ENCODE measurements around the gene CABLES1.
"Not testable (repeated sequence)": the region's sequence is repeated elsewhere in the genome, so short reads cannot be mapped to it uniquely, and the experiment has no call there.

CABLES1 gene

DNA sequence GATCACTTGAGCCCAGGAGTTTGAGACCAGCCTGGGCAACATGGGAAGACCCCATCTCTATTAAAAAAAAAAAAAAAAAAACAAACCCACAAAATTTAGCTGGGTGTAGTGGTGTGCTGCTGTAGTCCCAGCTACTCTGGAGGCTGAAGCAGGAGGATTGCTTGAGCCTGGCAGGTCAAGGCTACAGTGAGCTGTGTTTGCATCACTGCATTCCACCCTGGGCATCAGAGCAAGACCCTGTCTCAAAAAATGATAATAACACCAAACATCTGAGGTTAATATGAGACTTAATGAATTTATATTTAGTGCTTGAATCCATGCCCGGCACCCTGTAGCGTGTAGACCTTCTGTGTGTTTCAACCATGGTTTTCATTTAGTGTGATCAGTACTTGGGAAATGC is 22.8 kb downstream of the CABLES1 start:
- POLR2A ChIA-PET: no interaction called here
- CTCF ChIA-PET: no interaction called here
- DNase-seq (ENCODE audit: extremely low spot score): no peak
- TF ChIP-seq NFRKB (IDR thresholded peaks at IDR 0.05) (no peak), FOXK2 (IDR thresholded peaks at IDR 0.05) (no peak), SP1 (IDR thresholded peaks at IDR 0.05) (no peak), CTBP1 (IDR thresholded peaks at IDR 0.05; ENCODE audit: borderline replicate concordance) (no peak), L3MBTL2 (conservative IDR thresholded peaks at IDR 0.05) (no peak), HDGF (IDR thresholded peaks at IDR 0.05; ENCODE audit: borderline replicate concordance) (no peak), FOXM1 (IDR thresholded peaks at IDR 0.05; ENCODE audit: borderline replicate concordance) (no peak), LEF1 (IDR thresholded peaks at IDR 0.05; ENCODE audit: borderline replicate concordance) (no peak), ARNT (IDR thresholded peaks at IDR 0.05) (no peak), ZNF384 (IDR thresholded peaks at IDR 0.05) (no peak), ELF4 (IDR thresholded peaks at IDR 0.05) (no peak), TARDBP (IDR thresholded peaks at IDR 0.05) (no peak), SUZ12 (IDR thresholded peaks at IDR 0.05) (no peak)
- TF ChIP-seq, protein P1, sequence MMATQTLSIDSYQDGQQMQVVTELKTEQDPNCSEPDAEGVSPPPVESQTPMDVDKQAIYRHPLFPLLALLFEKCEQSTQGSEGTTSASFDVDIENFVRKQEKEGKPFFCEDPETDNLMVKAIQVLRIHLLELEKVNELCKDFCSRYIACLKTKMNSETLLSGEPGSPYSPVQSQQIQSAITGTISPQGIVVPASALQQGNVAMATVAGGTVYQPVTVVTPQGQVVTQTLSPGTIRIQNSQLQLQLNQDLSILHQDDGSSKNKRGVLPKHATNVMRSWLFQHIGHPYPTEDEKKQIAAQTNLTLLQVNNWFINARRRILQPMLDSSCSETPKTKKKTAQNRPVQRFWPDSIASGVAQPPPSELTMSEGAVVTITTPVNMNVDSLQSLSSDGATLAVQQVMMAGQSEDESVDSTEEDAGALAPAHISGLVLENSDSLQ (IDR thresholded peaks at IDR 0.05): no peak

DNA sequence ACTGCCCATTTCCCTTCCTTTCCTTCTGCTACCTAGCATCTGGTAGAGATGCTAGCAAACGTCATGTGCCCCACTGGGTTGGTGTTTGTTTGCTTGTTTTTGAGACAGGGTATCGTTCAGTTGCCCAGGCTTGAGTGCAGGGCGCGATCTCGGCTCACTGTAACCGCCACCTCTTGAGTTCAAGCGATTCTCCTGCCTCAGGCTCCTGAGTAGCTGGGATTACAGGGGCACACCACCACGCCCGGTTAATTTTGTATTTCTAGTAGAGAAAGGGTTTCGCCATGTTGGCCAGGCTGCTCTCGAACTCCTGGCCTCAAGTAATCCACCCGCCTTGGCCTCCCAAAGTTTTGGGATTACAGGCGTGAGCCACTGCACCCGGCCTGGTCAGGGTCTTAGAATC is 23.6 kb downstream of the CABLES1 start:
- DNase-seq (ENCODE audit: extremely low spot score); POLR2A ChIA-PET; CTCF ChIA-PET: not testable (repeated sequence)

DNA sequence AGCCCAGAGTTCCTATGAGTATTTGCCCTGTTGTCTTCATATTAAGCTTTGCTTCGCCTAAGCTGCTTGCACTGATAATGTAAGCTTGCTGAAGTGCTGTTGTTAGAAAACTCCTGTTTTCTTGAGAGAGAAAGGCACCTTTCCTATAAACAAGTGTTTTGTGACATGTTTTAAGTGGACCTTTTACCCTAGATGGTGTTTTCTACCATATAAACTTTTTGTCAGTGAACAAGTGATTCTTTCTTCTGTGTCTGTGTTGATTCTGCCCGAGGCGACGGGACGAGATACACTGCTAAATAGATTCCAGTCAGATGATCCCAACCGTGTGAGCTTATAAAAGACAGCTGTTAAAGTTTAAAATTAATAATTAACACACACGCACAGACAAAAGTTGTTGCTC is 24.1 kb downstream of the CABLES1 start:
- POLR2A ChIA-PET: no interaction called here
- CTCF ChIA-PET: no interaction called here
- no peak for DNase-seq (ENCODE audit: extremely low spot score)

GRCh38 chr18:23162473-23162872 is 27.2 kb downstream of the CABLES1 start:
- POLR2A ChIA-PET: no interaction called here
- no peak for TF ChIP-seq HDGF (IDR thresholded peaks at IDR 0.05; ENCODE audit: borderline replicate concordance)
- no peak for DNase-seq (ENCODE audit: extremely low spot score)
- CTCF ChIA-PET: no interaction called here

More for the DNA sequence above, 24.1 kb downstream of the CABLES1 start:
- no peak for TF ChIP-seq TARDBP (IDR thresholded peaks at IDR 0.05)
- TF ChIP-seq ZNF384 (IDR thresholded peaks at IDR 0.05): no peak
- no peak for TF ChIP-seq FOXA1 (IDR thresholded peaks at IDR 0.05)

DNA sequence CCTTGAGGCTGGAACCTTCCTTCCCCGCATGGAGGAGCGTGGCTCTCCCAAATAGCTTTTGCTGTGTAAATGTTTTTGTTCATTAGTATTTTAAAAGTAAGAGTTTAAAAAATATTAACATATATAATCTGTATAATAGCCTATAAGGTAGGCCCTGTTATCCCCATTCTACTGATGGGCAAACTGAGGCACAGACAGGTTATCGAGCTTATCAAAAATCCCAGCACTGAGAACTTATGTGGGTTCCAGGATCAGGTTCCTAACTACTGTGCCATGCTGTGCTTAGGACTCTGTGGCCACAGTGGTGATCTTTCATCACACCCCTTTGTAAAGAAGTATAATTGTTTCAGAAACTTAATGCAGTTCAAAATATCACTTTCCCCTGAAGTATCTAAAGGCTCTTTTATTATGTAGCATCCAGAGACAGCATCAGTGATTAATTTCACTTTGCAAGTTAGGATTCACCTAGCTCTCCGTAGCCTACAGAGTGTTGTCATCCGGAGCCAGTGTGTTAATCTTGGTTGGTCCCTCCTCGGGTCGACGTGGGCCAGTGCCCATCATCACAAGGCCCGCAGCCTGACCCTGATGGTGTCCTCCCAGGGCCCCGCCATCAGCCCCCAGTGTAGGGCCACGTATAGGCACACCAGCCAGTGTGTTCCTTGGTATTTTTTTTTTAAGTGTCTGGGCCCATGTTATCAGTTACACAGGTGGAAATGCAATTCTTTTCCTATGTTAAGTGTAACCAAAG is 28.7 kb downstream of the CABLES1 start:
- DNase-seq (ENCODE audit: extremely low spot score): no peak
- TF ChIP-seq SUZ12 (IDR thresholded peaks at IDR 0.05): no peak
- no peak for TF ChIP-seq TARDBP (IDR thresholded peaks at IDR 0.05)
- no peak for TF ChIP-seq LEF1 (IDR thresholded peaks at IDR 0.05; ENCODE audit: borderline replicate concordance)
- no peak for TF ChIP-seq HDGF (IDR thresholded peaks at IDR 0.05; ENCODE audit: borderline replicate concordance)
- no peak for TF ChIP-seq SP1 (IDR thresholded peaks at IDR 0.05)
- TF ChIP-seq ZNF384 (IDR thresholded peaks at IDR 0.05): no peak
- no peak for TF ChIP-seq FOXK2 (IDR thresholded peaks at IDR 0.05)
- TF ChIP-seq BHLHE40 (IDR thresholded peaks at IDR 0.05; ENCODE audit: borderline replicate concordance): no peak
- TF ChIP-seq ARNT (IDR thresholded peaks at IDR 0.05): no peak
- TF ChIP-seq L3MBTL2 (conservative IDR thresholded peaks at IDR 0.05): no peak
- no peak for TF ChIP-seq ELF4 (IDR thresholded peaks at IDR 0.05)
- TF ChIP-seq FOXM1 (IDR thresholded peaks at IDR 0.05; ENCODE audit: borderline replicate concordance): no peak
- no peak for TF ChIP-seq CTBP1 (IDR thresholded peaks at IDR 0.05; ENCODE audit: borderline replicate concordance)
- ChIA-PET CTCF (interaction anchor here (1.2 kb wide), 1 partner anchor 44 kb away, joined by 4 read pairs; no protein-coding TSS in a partner anchor), POLR2A (no interaction called here)

DNA sequence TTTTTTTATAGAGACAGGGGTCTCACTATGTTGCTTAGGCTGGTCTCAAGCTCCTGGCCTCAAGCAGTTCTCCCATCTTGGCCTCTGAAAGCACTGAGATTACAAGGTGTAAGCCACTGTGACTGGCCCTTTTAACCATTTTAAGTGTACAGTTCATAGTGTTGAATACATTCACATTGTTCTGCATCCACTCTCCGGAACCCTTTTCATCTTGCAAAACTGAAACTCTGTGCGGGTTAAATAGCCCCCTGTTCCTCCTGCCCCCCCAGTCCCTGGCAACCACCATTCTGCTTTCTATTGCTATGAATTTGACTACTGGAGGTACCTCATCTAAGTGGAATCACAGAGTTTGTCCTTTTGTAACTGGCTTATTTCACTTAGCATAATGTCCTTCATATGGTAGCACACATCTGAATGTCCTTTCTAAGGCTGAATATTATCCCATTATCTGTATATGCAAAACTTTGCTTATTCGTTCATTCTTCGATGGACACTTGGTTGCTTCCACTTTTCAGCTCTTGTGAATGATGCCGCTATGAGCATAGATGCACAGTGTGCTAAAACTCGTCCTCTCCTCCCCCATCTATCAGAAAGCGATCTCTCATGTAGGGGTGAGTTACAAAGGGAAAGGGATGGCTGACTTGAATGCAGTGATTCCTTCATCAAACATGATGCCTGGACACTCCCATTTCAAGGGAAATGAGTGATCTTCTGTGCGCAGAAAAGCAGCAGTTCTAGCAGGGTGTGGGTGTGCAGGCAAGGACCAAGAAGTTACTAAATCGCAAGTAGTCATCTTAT is 30.2 kb downstream of the CABLES1 start:
- DNase-seq (ENCODE audit: extremely low spot score): no peak
- TF ChIP-seq TARDBP (IDR thresholded peaks at IDR 0.05) (no peak), LEF1 (IDR thresholded peaks at IDR 0.05; ENCODE audit: borderline replicate concordance) (no peak), SP1 (IDR thresholded peaks at IDR 0.05) (no peak), HDGF (IDR thresholded peaks at IDR 0.05; ENCODE audit: borderline replicate concordance) (no peak), BHLHE40 (IDR thresholded peaks at IDR 0.05; ENCODE audit: borderline replicate concordance) (no peak), SUZ12 (IDR thresholded peaks at IDR 0.05) (no peak), CTBP1 (IDR thresholded peaks at IDR 0.05; ENCODE audit: borderline replicate concordance) (no peak), FOXM1 (IDR thresholded peaks at IDR 0.05; ENCODE audit: borderline replicate concordance) (no peak), FOXA1 (IDR thresholded peaks at IDR 0.05) (no peak), FOXK2 (IDR thresholded peaks at IDR 0.05) (no peak)
- TF ChIP-seq, protein P1 (IDR thresholded peaks at IDR 0.05): no peak
- POLR2A ChIA-PET: no interaction called here
- CTCF ChIA-PET: interaction anchor here (1.2 kb wide), 1 partner anchor 42 kb away, joined by 4 read pairs; no protein-coding TSS in a partner anchor
